SK-N-SH treated with all-trans-retinoic acid at 6 μM for 48 hours (cell line): Measurements from ENCODE around the gene NIPAL4.

ENCODE experiments used
- ISL1 ChIP-seq: fragments of 250-450 bp; sonication (Bioruptor Pico); IDR thresholded peaks from 2 replicates; pipeline ENCODE4 v2.1.2; 2022; ENCODE audit warnings: mild to moderate bottlenecking, moderate library complexity
- TOX ChIP-seq: fragments of 250-450 bp; sonication (Bioruptor Pico); IDR thresholded peaks from 2 replicates; pipeline ENCODE4 v1.8.0; 2021; ENCODE audit warnings: mild to moderate bottlenecking, moderate library complexity, borderline replicate concordance
- ZFP3 ChIP-seq: fragments of 250-450 bp; sonication (Bioruptor Pico); IDR thresholded peaks from 2 replicates; pipeline ENCODE4 v1.5.0; 2020; ENCODE audit warnings: mild to moderate bottlenecking, moderate library complexity
- ZNF565 ChIP-seq: fragments of 450-650 bp; formaldehyde crosslinking; conservative IDR thresholded peaks from 2 replicates; pipeline ENCODE4 v1.5.0; 2020; ENCODE audit warnings: low read depth, mild to moderate bottlenecking, moderate library complexity

- no peak for TF ChIP-seq ISL1 (CRISPR knock-in tag)
- TF ChIP-seq ZNF565: no peak
- TF ChIP-seq ZFP3: no peak
- TF ChIP-seq TOX (CRISPR knock-in tag): no peak
Measured at GRCh38 chr5:157478726-157479125, 18.7 kb downstream of the NIPAL4 start.
